ENCODE results near the gene DYNLT1. TPM values are rescaled to one million over a fixed set of nuclear protein-coding genes. Genes with fewer than 3 reads are reported as not detected.

Gene DYNLT1
- total RNA-seq, 1 experiment from 2014 or later, result 105 TPM

GRCh38 chr6:158684745-158685324 is 40.3 kb upstream of the DYNLT1 start:
- Mint-ChIP-seq H3K27me3 (ENCODE audit: low read depth) (no peaks in the 10 kb centered on the region), H3K4me3 (no peak overlapping the region), H3K4me1 (peaks cover 6 to 8% of the 10 kb centered on the region in 2 experiments), H3K9me3 (no peaks in the 10 kb centered on the region), H3K27ac (no peak overlapping the region), H3K36me3 (ENCODE audit: insufficient read depth in 1 of 3, low read depth in 3 of 3) (no peaks in the 10 kb centered on the region)
- Histone ChIP-seq H3K18ac (ENCODE audit: insufficient read length, low read depth, low read length) (no peak overlapping the region), H4K20me1 (ENCODE audit: control insufficient read depth, insufficient read depth, insufficient read length) (no peaks in the 10 kb centered on the region), H2AK5ac (ENCODE audit: insufficient read length, low read length) (no peak overlapping the region), H2BK20ac (ENCODE audit: low read depth, low read length, poor library complexity, severe bottlenecking) (no peak overlapping the region), H2BK120ac (ENCODE audit: low read depth, low read length, poor library complexity, severe bottlenecking) (no peak overlapping the region), H3K14ac (ENCODE audit: insufficient read depth, low read length) (no peak overlapping the region), H2BK15ac (ENCODE audit: low read depth, low read length) (no peak overlapping the region), H3K56ac (ENCODE audit: insufficient read length, low read depth, low read length) (no peak overlapping the region), H3K23me2 (ENCODE audit: insufficient read length, low read depth, low read length, poor library complexity, severe bottlenecking) (no peaks in the 10 kb centered on the region), H3K9me3 (ENCODE audit: control insufficient read depth, low read depth, low read length) (no peaks in the 10 kb centered on the region), H3K4me2 (ENCODE audit: insufficient read depth, insufficient read length, low read length) (no peak overlapping the region), H3K4ac (ENCODE audit: low read depth, low read length) (no peak overlapping the region), H4K91ac (ENCODE audit: insufficient read length, low read depth, low read length) (no peak overlapping the region), H3K79me2 (ENCODE audit: insufficient read depth, low read length) (no peaks in the 10 kb centered on the region), H3K27me3 (ENCODE audit: insufficient read depth, low read length) (no peaks in the 10 kb centered on the region), H2AFZ (ENCODE audit: low read length) (no peak overlapping the region), H3K4me1 (ENCODE audit: insufficient read depth, low read length) (no peaks in the 10 kb centered on the region), H4K5ac (ENCODE audit: insufficient read length, low read depth, low read length) (no peak overlapping the region), H3K23ac (ENCODE audit: insufficient read length, low read depth, low read length) (no peak overlapping the region), H2BK5ac (ENCODE audit: insufficient read length, low read length) (no peak overlapping the region), H4K8ac (replicated peaks; ENCODE audit: insufficient read length, low read depth, low read length) (no peak overlapping the region), H3K79me1 (ENCODE audit: insufficient read depth, low read depth, low read length, poor library complexity, severe bottlenecking) (no peaks in the 10 kb centered on the region), H2BK12ac (ENCODE audit: insufficient read length, low read depth, low read length) (no peak overlapping the region), H3K27ac (ENCODE audit: insufficient read length, low read depth, low read length) (no peak overlapping the region), H3K9ac (ENCODE audit: extremely low read depth, insufficient read length, low read length) (no peak overlapping the region), H3T11ph (ENCODE audit: low read length) (no peak overlapping the region)
- no peak for DNase-seq
- TF ChIP-seq, protein P1, sequence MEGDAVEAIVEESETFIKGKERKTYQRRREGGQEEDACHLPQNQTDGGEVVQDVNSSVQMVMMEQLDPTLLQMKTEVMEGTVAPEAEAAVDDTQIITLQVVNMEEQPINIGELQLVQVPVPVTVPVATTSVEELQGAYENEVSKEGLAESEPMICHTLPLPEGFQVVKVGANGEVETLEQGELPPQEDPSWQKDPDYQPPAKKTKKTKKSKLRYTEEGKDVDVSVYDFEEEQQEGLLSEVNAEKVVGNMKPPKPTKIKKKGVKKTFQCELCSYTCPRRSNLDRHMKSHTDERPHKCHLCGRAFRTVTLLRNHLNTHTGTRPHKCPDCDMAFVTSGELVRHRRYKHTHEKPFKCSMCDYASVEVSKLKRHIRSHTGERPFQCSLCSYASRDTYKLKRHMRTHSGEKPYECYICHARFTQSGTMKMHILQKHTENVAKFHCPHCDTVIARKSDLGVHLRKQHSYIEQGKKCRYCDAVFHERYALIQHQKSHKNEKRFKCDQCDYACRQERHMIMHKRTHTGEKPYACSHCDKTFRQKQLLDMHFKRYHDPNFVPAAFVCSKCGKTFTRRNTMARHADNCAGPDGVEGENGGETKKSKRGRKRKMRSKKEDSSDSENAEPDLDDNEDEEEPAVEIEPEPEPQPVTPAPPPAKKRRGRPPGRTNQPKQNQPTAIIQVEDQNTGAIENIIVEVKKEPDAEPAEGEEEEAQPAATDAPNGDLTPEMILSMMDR (conservative IDR thresholded peaks at IDR 0.05), result no peak
- no CpG with 5 or more reads among the region's 5 CpGs for WGBS (ENCODE audit: extremely low coverage, insufficient read length, low lambda C conversion rate)
